H1 (cell line): ENCODE measurements around the gene PIP5K1B. TPM values are rescaled to one million over a fixed set of nuclear protein-coding genes. Genes with fewer than 3 reads are reported as not detected.
A peak's percentile ranks its signal among the peaks of the same experiment; 100 is the strongest.

Source experiments
- CTCF ChIA-PET: fragments of 300-600 bp; sonication (Branson Sonifier 250); formaldehyde crosslinking; loops from one replicate; lab custom pipeline; 2021; ENCODE audit not compliant: partially characterized antibody; lab: Charles Lee
- POLR2A ChIA-PET: fragments of 300-600 bp; sonication (Branson Sonifier 250); formaldehyde crosslinking; loops from one replicate; lab custom pipeline; 2021; ENCODE audit warnings: inconsistent platforms; ENCODE audit not compliant: partially characterized antibody; lab: Charles Lee
- DNase-seq, 2 experiments: peaks; one replicate each; pipeline versions ENCODE4 v3.0.0 to v3.0.0-alpha.2; 2010 to 2022; ENCODE audit warnings: low spot score in 2 of 2, low read depth in 1 of 2, mixed read lengths in 1 of 2
- FAIRE-seq: peaks from 2 replicates; lab custom pipeline; 2011; peaks lifted over from hg19 to GRCh38; lab: Jason Lieb, UNC
- H2AFZ ChIP-seq: 2 replicates; pipeline ENCODE4 v1.8.1; 2012; ENCODE audit warnings: low read length, inconsistent platforms
- H2AK5ac ChIP-seq: 2 replicates; pipeline ENCODE4 v1.6.1; 2013; ENCODE audit warnings: low read depth, low read length
- H2BK120ac ChIP-seq: replicated peaks from 2 replicates; pipeline ENCODE3; 2013; ENCODE audit warnings: low read depth, low read length, inconsistent platforms
- H2BK12ac ChIP-seq: 2 replicates; pipeline ENCODE4 v1.6.1; 2013; ENCODE audit warnings: low read depth, low read length
- H2BK15ac ChIP-seq: 2 replicates; pipeline ENCODE4 v1.6.1; 2013; ENCODE audit warnings: low read length
- H2BK20ac ChIP-seq: 2 replicates; pipeline ENCODE4 v1.6.1; 2013; ENCODE audit warnings: low read length
- H2BK5ac ChIP-seq: 2 replicates; pipeline ENCODE4 v1.6.1; 2013; ENCODE audit warnings: low read depth, low read length
- H3K14ac ChIP-seq: 2 replicates; pipeline ENCODE4 v1.6.1; 2013; ENCODE audit warnings: inconsistent platforms; ENCODE audit not compliant: insufficient read length
- H3K18ac ChIP-seq: 2 replicates; pipeline ENCODE4 v1.6.1; 2013; ENCODE audit warnings: low read length; ENCODE audit errors: extremely low read depth
- H3K23ac ChIP-seq: 2 replicates; pipeline ENCODE4 v1.6.1; 2013; ENCODE audit warnings: inconsistent platforms; ENCODE audit not compliant: insufficient read length
- H3K23me2 ChIP-seq: 2 replicates; pipeline ENCODE4 v1.6.1; 2013; ENCODE audit warnings: low read depth, low read length
- H3K27ac ChIP-seq: 2 replicates; pipeline ENCODE4 v1.6.1; 2011; ENCODE audit warnings: low read depth, low read length, inconsistent platforms
- H3K27me3 ChIP-seq, 4 experiments: replicated peaks in 1 of 4; 1 replicate in 1 of 4; 2 replicates in 3 of 4; pipeline versions ENCODE4 v1.6.1 to v1.8.1; 2011 to 2013; ENCODE audit warnings: low read length in 3 of 4, mild to moderate bottlenecking in 3 of 4, inconsistent platforms in 2 of 4, mixed read lengths in 2 of 4, moderate library complexity in 1 of 4; ENCODE audit not compliant: control insufficient read depth in 3 of 4, insufficient read depth in 3 of 4; ENCODE audit errors: extremely low read depth in 1 of 4
- H3K36me3 ChIP-seq, 4 experiments: 2 replicates each; pipeline versions ENCODE4 v1.6.1 to v1.8.1; 2011 to 2013; ENCODE audit warnings: mild to moderate bottlenecking in 4 of 4, low read length in 3 of 4, moderate library complexity in 2 of 4, control low read depth in 1 of 4, inconsistent platforms in 1 of 4; ENCODE audit not compliant: insufficient read depth in 4 of 4, control insufficient read depth in 2 of 4
- H3K4ac ChIP-seq: replicated peaks from 2 replicates; pipeline ENCODE3; 2013; ENCODE audit warnings: low read length, low read depth, mixed read lengths, inconsistent platforms; ENCODE audit not compliant: insufficient read length
- H3K4me1 ChIP-seq, 4 experiments: replicated peaks in 1 of 4; 1 replicate in 1 of 4; 2 replicates in 3 of 4; pipeline versions ENCODE4 v1.6.1 to v1.8.1; 2011 to 2013; ENCODE audit warnings: low read length in 3 of 4, inconsistent platforms in 2 of 4, mixed read lengths in 1 of 4; ENCODE audit not compliant: insufficient read depth in 4 of 4, control insufficient read depth in 3 of 4
- H3K4me2 ChIP-seq, 2 experiments: 2 replicates each; pipeline versions ENCODE4 v1.6.1 to v1.8.1; 2011 to 2013; ENCODE audit warnings: low read depth in 2 of 2, low read length in 2 of 2, control low read depth in 1 of 2, inconsistent platforms in 1 of 2, mild to moderate bottlenecking in 1 of 2; ENCODE audit not compliant: insufficient read depth in 1 of 2
- H3K4me3 ChIP-seq, 4 experiments: fragments of 200-600, 300-600 bp in 1 of 4; sonication (generic), shearing (Covaris generic), sonication (Bioruptor Twin) in 1 of 4; 2 replicates each; pipeline versions ENCODE4 v1.5.1 to v1.8.1; 2011 to 2016; ENCODE audit warnings: low read length in 4 of 4, low read depth in 3 of 4, control low read depth in 2 of 4, inconsistent platforms in 2 of 4, mild to moderate bottlenecking in 2 of 4, mixed read lengths in 1 of 4, moderate library complexity in 1 of 4; ENCODE audit not compliant: insufficient read depth in 2 of 4; ENCODE audit errors: extremely low read depth in 1 of 4
- H3K56ac ChIP-seq: replicated peaks from 2 replicates; pipeline ENCODE3; 2013; ENCODE audit warnings: low read depth, mild to moderate bottlenecking, mixed read lengths, low read length, inconsistent platforms; ENCODE audit not compliant: insufficient read length
- H3K79me1 ChIP-seq: 2 replicates; pipeline ENCODE4 v1.6.1; 2013; ENCODE audit warnings: low read depth, low read length, control low read depth
- H3K79me2 ChIP-seq, 2 experiments: 2 replicates each; pipeline versions ENCODE4 v1.6.1 to v1.8.1; 2012 to 2013; ENCODE audit warnings: low read length in 2 of 2, mild to moderate bottlenecking in 2 of 2, inconsistent platforms in 1 of 2; ENCODE audit not compliant: insufficient read depth in 2 of 2, control insufficient read depth in 1 of 2
- H3K9ac ChIP-seq, 4 experiments: replicated peaks in 1 of 4; 1 replicate in 1 of 4; 2 replicates in 3 of 4; pipeline versions ENCODE4 v1.6.1 to v1.8.1; 2011 to 2013; ENCODE audit warnings: low read depth in 3 of 4, low read length in 3 of 4, control low read depth in 2 of 4, mild to moderate bottlenecking in 2 of 4, moderate library complexity in 2 of 4, inconsistent platforms in 1 of 4; ENCODE audit errors: extremely low read depth in 1 of 4
- H3K9me3 ChIP-seq, 2 experiments: 2 replicates each; pipeline versions ENCODE4 v1.6.1 to v1.8.1; 2012 to 2013; ENCODE audit warnings: mild to moderate bottlenecking in 2 of 2, moderate library complexity in 2 of 2, control low read depth in 1 of 2, inconsistent platforms in 1 of 2, low read depth in 1 of 2, low read length in 1 of 2, mixed read lengths in 1 of 2; ENCODE audit not compliant: insufficient read depth in 2 of 2
- H4K20me1 ChIP-seq, 2 experiments: replicated peaks in 1 of 2; 2 replicates each; pipeline versions ENCODE3 to v1.8.1; 2011 to 2013; ENCODE audit warnings: inconsistent platforms in 2 of 2, low read length in 2 of 2, mild to moderate bottlenecking in 1 of 2; ENCODE audit not compliant: insufficient read depth in 2 of 2, control insufficient read depth in 1 of 2
- H4K5ac ChIP-seq: 2 replicates; pipeline ENCODE4 v1.6.1; 2013; ENCODE audit warnings: low read length, low read depth, mixed read lengths, inconsistent platforms; ENCODE audit not compliant: insufficient read length
- H4K8ac ChIP-seq: 2 replicates; pipeline ENCODE4 v1.8.0; 2013; ENCODE audit warnings: mild to moderate bottlenecking, moderate library complexity, low read length, inconsistent platforms; ENCODE audit not compliant: insufficient read depth; ENCODE audit errors: extremely low read depth
- H4K91ac ChIP-seq: replicated peaks from 2 replicates; pipeline ENCODE3; 2013; ENCODE audit warnings: low read length, mixed read lengths, inconsistent platforms; ENCODE audit not compliant: insufficient read length
- HDAC2 ChIP-seq, 2 experiments: fragments of 300-600 bp in 1 of 2; sonication (generic) in 1 of 2; IDR thresholded peaks; 2 replicates each; pipeline ENCODE4 v1.6.1; 2011 to 2012; ENCODE audit warnings: low read depth in 2 of 2, low read length in 2 of 2, mild to moderate bottlenecking in 2 of 2, moderate library complexity in 2 of 2, borderline replicate concordance in 1 of 2, inconsistent platforms in 1 of 2
- RXRA ChIP-seq: IDR thresholded peaks from 2 replicates; pipeline ENCODE4 v1.6.1; 2011; ENCODE audit warnings: low read depth, mild to moderate bottlenecking, low read length, moderate library complexity; ENCODE audit not compliant: insufficient read depth
- TAF1 ChIP-seq: IDR thresholded peaks from 2 replicates; pipeline ENCODE4 v1.6.1; 2011; ENCODE audit warnings: mild to moderate bottlenecking, low read depth, low read length
- WGBS, 2 experiments: shearing (Covaris generic) in 1 of 2; methylation state at CpG; one replicate each; pipeline versions ENCODE4 v1.1.6 to v1.1.7; 2013 to 2015; ENCODE audit warnings: low lambda C conversion rate in 2 of 2, mixed read lengths in 2 of 2, inconsistent platforms in 1 of 2, low coverage in 1 of 2, missing lambda C conversion rate in 1 of 2; ENCODE audit not compliant: insufficient replicate concordance in 2 of 2, insufficient coverage in 1 of 2, insufficient read length in 1 of 2; ENCODE audit errors: extremely low coverage in 1 of 2, missing lambda C conversion rate in 1 of 2; 5-methylcytosine and 5-hydroxymethylcytosine counted together
- polyA plus RNA-seq, 7 experiments: library from polyadenylated mRNA; depleted of rRNA in 3 of 7; stranded (reverse) in 5 of 7; unstranded in 2 of 7; fragments of >200 nt in 5 of 7; fragments of 200-250 nt in 2 of 7; gene quantifications; 1 replicate in 5 of 7; 2 replicates in 1 of 7; 4 replicates in 1 of 7; pipeline versions ENCODE4 v1.2.1 to v1.2.3, GENCODE V29; 2011 to 2013; ENCODE audit warnings: missing spikeins in 2 of 7, mixed read lengths in 2 of 7
- total RNA-seq: library from RNA; stranded (reverse); fragmentation: NEBNext Ultra II Directional; extraction: Animal tissue kit (Norgen Biotek cat#: 25700); gene quantifications from 2 replicates; pipeline ENCODE4 v1.2.1, GENCODE V29; 2021

The PIP5K1B gene
- total and polyA plus RNA-seq, 2 of the 8 experiments (the other 6 are each of a cell fraction or from before 2014, with no cell fraction given): 4.7 to 7.7 TPM

GRCh38 chr9:68709291-68710110 is 4.5 kb downstream of the PIP5K1B start:
- no peak overlapping the region for H4K5ac ChIP-seq
- H3K9me3 ChIP-seq: no peaks in the 10 kb centered on the region
- no peak overlapping the region for H4K91ac ChIP-seq
- no peak overlapping the region for H3K4ac ChIP-seq
- TF ChIP-seq HDAC2 (IDR thresholded peaks at IDR 0.05; ENCODE audit: borderline replicate concordance in 1 of 2, low read depth in 2 of 2, low read length in 2 of 2): no peak
- no peak for TF ChIP-seq RXRA
- no peak for TF ChIP-seq TAF1
- H3K79me2 ChIP-seq: peaks cover 0 to 7% of the 10 kb centered on the region in 2 experiments; a peak in 2 of 4 replicates
- H3K4me3 ChIP-seq: no peak overlapping the region
- no peak overlapping the region for H2AFZ ChIP-seq
- CTCF ChIA-PET: no interaction called here
- 92% methylated on average over 8 of the region's 8 CpGs; no CpG with 5 or more reads in 1 of the 2 experiments for WGBS, 2 experiments
- H3K79me1 ChIP-seq: no peaks in the 10 kb centered on the region
- H3K27me3 ChIP-seq: peaks cover 7 to 15% (median 14%) of the 10 kb centered on the region in 4 experiments
- H3K23me2 ChIP-seq: peaks cover 14% of the 10 kb centered on the region
- no peak overlapping the region for H2AK5ac ChIP-seq
- H3K36me3 ChIP-seq: no peaks in the 10 kb centered on the region
- H2BK20ac ChIP-seq: no peak overlapping the region
- no peak overlapping the region for H2BK12ac ChIP-seq
- peaks cover 0 to under 1% of the 10 kb centered on the region in 2 experiments for H4K20me1 ChIP-seq
- peaks cover 0 to 5% (median 4%) of the 10 kb centered on the region in 4 experiments; a peak in 6 of 7 replicates for H3K4me1 ChIP-seq
- H4K8ac ChIP-seq: no peak overlapping the region
- H2BK120ac ChIP-seq: no peak overlapping the region
- no peak overlapping the region for H3K18ac ChIP-seq
- no peak overlapping the region for H3K9ac ChIP-seq
- no peak overlapping the region for H3K4me2 ChIP-seq
- 0 out of 2 replicates have a peak overlapping the region, but pooled peaks have one; percentile 83 for H2BK15ac ChIP-seq
- POLR2A ChIA-PET: no interaction called here
- no peak overlapping the region for H3K56ac ChIP-seq
- FAIRE-seq (no peak), DNase-seq (no peak)
- no peak overlapping the region for H3K27ac ChIP-seq
- H3K14ac ChIP-seq: no peak overlapping the region
- no peak overlapping the region for H3K23ac ChIP-seq
- H2BK5ac ChIP-seq: no peak overlapping the region
